SK-N-SH (cell line): ENCODE data around the gene CYP21A2. TPM values are rescaled to one million over a fixed set of nuclear protein-coding genes. Genes with fewer than 3 reads are reported as not detected.
"Not testable (repeated sequence)": the region's sequence is repeated elsewhere in the genome, so short reads cannot be mapped to it uniquely, and the experiment has no call there.

Source experiments
- CTCF ChIA-PET: fragments of 300-600, 350-600 bp; formaldehyde crosslinking; extraction: SDS; loops from one replicate; lab custom pipeline; 2021; lab: Yijun Ruan, JAX
- POLR2A ChIA-PET: fragments of 350-600 bp; sonication (Branson Sonifier 250); formaldehyde crosslinking; extraction: SDS; loops from one replicate; lab custom pipeline; 2020; ENCODE audit warnings: antibody characterized with exemption, inconsistent platforms; lab: Yijun Ruan, JAX
- DNase-seq: peaks from one replicate; pipeline ENCODE4 v3.0.0; 2012
- H2AFZ ChIP-seq: fragments of 200-600 bp; sonication (generic); 2 replicates; pipeline ENCODE4 v1.8.1; 2016; ENCODE audit warnings: antibody characterized with exemption, mild to moderate bottlenecking, low read depth
- H3F3A ChIP-seq: fragments of 200-600 bp; sonication (generic); replicated peaks from 2 replicates; pipeline ENCODE3; 2016; ENCODE audit warnings: antibody characterized with exemption, mild to moderate bottlenecking; ENCODE audit not compliant: insufficient read depth
- H3K27ac ChIP-seq, 2 experiments: fragments of 200-500 bp in 1 of 2; fragments of 200-600 bp in 1 of 2; sonication (Bioruptor generic) in 1 of 2; sonication (generic), shearing (Covaris generic) in 1 of 2; 2 replicates each; pipeline versions ENCODE4 v1.5.1 to v1.6.1; 2014 to 2016; ENCODE audit warnings: low read depth in 2 of 2, inconsistent platforms in 1 of 2, low read length in 1 of 2, mild to moderate bottlenecking in 1 of 2, mixed read lengths in 1 of 2
- H3K27me3 ChIP-seq: fragments of 200-600 bp; sonication (generic), shearing (Covaris generic); 2 replicates; pipeline ENCODE4 v1.6.1; 2016; ENCODE audit warnings: mixed run types; ENCODE audit not compliant: insufficient read depth
- H3K36me3 ChIP-seq, 2 experiments: fragments of 200-500 bp in 1 of 2; fragments of 200-600 bp in 1 of 2; sonication (Bioruptor generic) in 1 of 2; sonication (generic) in 1 of 2; replicated peaks in 1 of 2; 2 replicates each; pipeline versions ENCODE3 to v1.5.1; 2014 to 2016; ENCODE audit warnings: low read length in 1 of 2, mild to moderate bottlenecking in 1 of 2; ENCODE audit not compliant: insufficient read depth in 2 of 2, control insufficient read depth in 1 of 2
- H3K4me1 ChIP-seq, 2 experiments: fragments of 200-500 bp in 1 of 2; fragments of 200-600 bp in 1 of 2; sonication (Bioruptor generic) in 1 of 2; sonication (generic), shearing (Covaris generic) in 1 of 2; 2 replicates each; pipeline versions ENCODE4 v1.5.1 to v1.6.1; 2014 to 2016; ENCODE audit warnings: low read depth in 1 of 2, low read length in 1 of 2, mixed run types in 1 of 2; ENCODE audit not compliant: insufficient read depth in 2 of 2, control insufficient read depth in 1 of 2
- H3K4me2 ChIP-seq: fragments of 200-600 bp; sonication (generic), shearing (Covaris generic); 2 replicates; pipeline ENCODE4 v1.6.1; 2017; ENCODE audit warnings: mixed run types
- H3K4me3 ChIP-seq, 2 experiments: fragments of 200-500 bp in 1 of 2; fragments of 200-600 bp in 1 of 2; sonication (Bioruptor generic) in 1 of 2; sonication (generic), shearing (Covaris generic) in 1 of 2; 2 replicates each; pipeline versions ENCODE4 v1.5.1 to v1.8.1; 2014 to 2016; ENCODE audit warnings: low read depth in 2 of 2, inconsistent platforms in 1 of 2, low read length in 1 of 2, mild to moderate bottlenecking in 1 of 2, mixed read lengths in 1 of 2, moderate library complexity in 1 of 2
- H3K79me2 ChIP-seq: fragments of 200-600 bp; sonication (generic); 2 replicates; pipeline ENCODE4 v1.8.1; 2017; ENCODE audit warnings: mild to moderate bottlenecking; ENCODE audit not compliant: insufficient read depth
- H3K9ac ChIP-seq: fragments of 200-600 bp; sonication (generic); 2 replicates; pipeline ENCODE4 v1.6.1; 2017; ENCODE audit warnings: mixed run types
- H3K9me2 ChIP-seq: fragments of 200-600 bp; sonication (generic); 2 replicates; pipeline ENCODE4 v1.6.1; 2017; ENCODE audit warnings: mixed run types
- H3K9me3 ChIP-seq: fragments of 200-600 bp; sonication (generic); 2 replicates; pipeline ENCODE4 v1.6.1; 2017; ENCODE audit warnings: mixed run types, mild to moderate bottlenecking, moderate library complexity
- H4K20me1 ChIP-seq: fragments of 200-600 bp; sonication (generic); 2 replicates; pipeline ENCODE4 v1.6.1; 2017; ENCODE audit warnings: mild to moderate bottlenecking, mixed run types; ENCODE audit not compliant: insufficient read depth
- CTCF ChIP-seq: fragments of 200-600 bp; sonication (generic); IDR thresholded peaks from 2 replicates; pipeline ENCODE4 v1.6.1; 2017; ENCODE audit warnings: antibody characterized with exemption, mild to moderate bottlenecking, moderate library complexity
- EP300 ChIP-seq, 2 experiments: IDR thresholded peaks; 2 replicates each; pipeline versions ENCODE4 v1.4.0 to v1.6.1; 2012; ENCODE audit warnings: borderline replicate concordance in 1 of 2, low read depth in 1 of 2, low read length in 1 of 2
- GABPA ChIP-seq: IDR thresholded peaks from 2 replicates; pipeline ENCODE4 v1.4.0; 2012; ENCODE audit warnings: low read depth, mild to moderate bottlenecking
- GATA2 ChIP-seq: sonication (generic); formaldehyde crosslinking; IDR thresholded peaks from 2 replicates; pipeline ENCODE4 v1.5.0; 2020; ENCODE audit warnings: mild to moderate bottlenecking, missing genetic modification reagents
- RAD21 ChIP-seq: IDR thresholded peaks from 2 replicates; pipeline ENCODE4 v1.6.1; 2012; ENCODE audit warnings: mild to moderate bottlenecking, low read length
- RCOR1 ChIP-seq: fragments of 150-350 bp; IDR thresholded peaks from 2 replicates; pipeline ENCODE4 v1.6.1; 2017; ENCODE audit warnings: antibody characterized with exemption, low read length
- RXRA ChIP-seq: IDR thresholded peaks from 2 replicates; pipeline ENCODE4 v1.4.0; 2012; ENCODE audit warnings: low read depth, mild to moderate bottlenecking, borderline replicate concordance
- TAF1 ChIP-seq: IDR thresholded peaks from 2 replicates; pipeline ENCODE4 v1.6.1; 2012; ENCODE audit warnings: low read depth, mild to moderate bottlenecking, low read length, moderate library complexity, borderline replicate concordance
- TCF12 ChIP-seq: IDR thresholded peaks from 2 replicates; pipeline ENCODE4 v1.4.0; 2012
- TEAD4 ChIP-seq: IDR thresholded peaks from 2 replicates; pipeline ENCODE4 v1.4.0; 2012; ENCODE audit warnings: mild to moderate bottlenecking, borderline replicate concordance; ENCODE audit not compliant: insufficient read depth
- USF2 ChIP-seq: fragments of 150-350 bp; IDR thresholded peaks from 2 replicates; pipeline ENCODE4 v1.6.1; 2017; ENCODE audit warnings: antibody characterized with exemption, low read length, low read depth, borderline replicate concordance
- YY1 ChIP-seq: IDR thresholded peaks from 2 replicates; pipeline ENCODE4 v1.4.0; 2012; ENCODE audit warnings: low read depth, mild to moderate bottlenecking
- WGBS: methylation state at CpG from one replicate; pipeline ENCODE4 v1.1.6; 2017; ENCODE audit warnings: low lambda C conversion rate; 5-methylcytosine and 5-hydroxymethylcytosine counted together
- polyA plus RNA-seq, 3 experiments: library from polyadenylated mRNA; depleted of rRNA; stranded (reverse); fragments of >200 nt; gene quantifications; 2 replicates each; pipeline ENCODE4 v1.2.3, GENCODE V29; 2012
- TF ChIP-seq, protein P1 (sequence below): IDR thresholded peaks from 2 replicates; pipeline ENCODE4 v1.4.0; 2012; ENCODE audit warnings: low read depth, borderline replicate concordance

CYP21A2 gene
- polyA plus RNA-seq, 1 of the 3 experiments (the other 2 are of a cell fraction): not detected

- Histone ChIP-seq H3K79me2 (no peaks in the 10 kb centered on the region), H3K27ac (no peak overlapping the region), H4K20me1 (no peaks in the 10 kb centered on the region), H3K9me3 (no peaks in the 10 kb centered on the region), H3K9me2 (no peaks in the 10 kb centered on the region), H3K4me2 (no peak overlapping the region), H3K36me3 (no peaks in the 10 kb centered on the region), H3K4me1 (no peaks in the 10 kb centered on the region), H2AFZ (no peak overlapping the region), H3F3A (no peaks in the 10 kb centered on the region), H3K9ac (no peak overlapping the region), H3K4me3 (no peak overlapping the region), H3K27me3 (peaks cover 3% of the 10 kb centered on the region; the same call in 1 of the 2 replicates)
- POLR2A ChIA-PET: no interaction called here
- TF ChIP-seq EP300 (IDR thresholded peaks at IDR 0.05; ENCODE audit: borderline replicate concordance in 1 of 2, low read depth in 1 of 2, low read length in 1 of 2): no peak
- no peak for TF ChIP-seq USF2
- no peak for TF ChIP-seq TAF1
- TF ChIP-seq RXRA: no peak
- no peak for TF ChIP-seq YY1
- TF ChIP-seq CTCF: no peak
- TF ChIP-seq TCF12: no peak
- TF ChIP-seq TEAD4: no peak
- no peak for TF ChIP-seq RCOR1
- TF ChIP-seq, protein P1, sequence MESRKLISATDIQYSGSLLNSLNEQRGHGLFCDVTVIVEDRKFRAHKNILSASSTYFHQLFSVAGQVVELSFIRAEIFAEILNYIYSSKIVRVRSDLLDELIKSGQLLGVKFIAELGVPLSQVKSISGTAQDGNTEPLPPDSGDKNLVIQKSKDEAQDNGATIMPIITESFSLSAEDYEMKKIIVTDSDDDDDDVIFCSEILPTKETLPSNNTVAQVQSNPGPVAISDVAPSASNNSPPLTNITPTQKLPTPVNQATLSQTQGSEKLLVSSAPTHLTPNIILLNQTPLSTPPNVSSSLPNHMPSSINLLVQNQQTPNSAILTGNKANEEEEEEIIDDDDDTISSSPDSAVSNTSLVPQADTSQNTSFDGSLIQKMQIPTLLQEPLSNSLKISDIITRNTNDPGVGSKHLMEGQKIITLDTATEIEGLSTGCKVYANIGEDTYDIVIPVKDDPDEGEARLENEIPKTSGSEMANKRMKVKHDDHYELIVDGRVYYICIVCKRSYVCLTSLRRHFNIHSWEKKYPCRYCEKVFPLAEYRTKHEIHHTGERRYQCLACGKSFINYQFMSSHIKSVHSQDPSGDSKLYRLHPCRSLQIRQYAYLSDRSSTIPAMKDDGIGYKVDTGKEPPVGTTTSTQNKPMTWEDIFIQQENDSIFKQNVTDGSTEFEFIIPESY: no peak
- TF ChIP-seq GABPA: no peak
- TF ChIP-seq RAD21: no peak
- no peak for TF ChIP-seq GATA2 (CRISPR knock-in tag)
- 50% methylated on average over 14 of the region's 14 CpGs for WGBS
- CTCF ChIA-PET: interaction anchor here (1.7 kb wide), 1 partner anchor 32 kb away, joined by 6 read pairs; no protein-coding TSS in a partner anchor
- DNase-seq: no peak
Measured at GRCh38 chr6:32064706-32065105, 26.5 kb downstream of the CYP21A2 start.

GRCh38 chr6:32067521-32067920, 29.3 kb downstream of the CYP21A2 start:
- H2AFZ ChIP-seq, H3K9me3 ChIP-seq, DNase-seq, H3F3A ChIP-seq, H3K4me1 ChIP-seq, CTCF ChIA-PET, H3K79me2 ChIP-seq, H3K27me3 ChIP-seq, H4K20me1 ChIP-seq, H3K27ac ChIP-seq, H3K4me3 ChIP-seq, H3K9me2 ChIP-seq, H3K9ac ChIP-seq, H3K4me2 ChIP-seq, H3K36me3 ChIP-seq, POLR2A ChIA-PET: not testable (repeated sequence)
- 62% methylated on average over 5 of the region's 19 CpGs for WGBS

- H4K20me1 ChIP-seq, DNase-seq, H2AFZ ChIP-seq, CTCF ChIA-PET, H3K27ac ChIP-seq, H3K4me3 ChIP-seq, POLR2A ChIA-PET, H3K9ac ChIP-seq, H3K27me3 ChIP-seq, H3F3A ChIP-seq, H3K9me3 ChIP-seq, H3K79me2 ChIP-seq, H3K9me2 ChIP-seq, H3K4me1 ChIP-seq, H3K4me2 ChIP-seq, H3K36me3 ChIP-seq: not testable (repeated sequence)
- 46% methylated on average over 6 of the region's 13 CpGs for WGBS
Measured at GRCh38 chr6:32068315-32068714, 30.1 kb downstream of the CYP21A2 start.
